HG02981 (cell line): ENCODE data around the gene ONECUT3.

Experiments used
- ATAC-seq: cut with Tn5 transposase; IDR thresholded peaks from one replicate; pipeline ENCODE4 v1.9.1; 2021; ENCODE audit warnings: mild to moderate bottlenecking, moderate library complexity; ENCODE audit not compliant: unreplicated experiment

The ONECUT3 gene

DNA sequence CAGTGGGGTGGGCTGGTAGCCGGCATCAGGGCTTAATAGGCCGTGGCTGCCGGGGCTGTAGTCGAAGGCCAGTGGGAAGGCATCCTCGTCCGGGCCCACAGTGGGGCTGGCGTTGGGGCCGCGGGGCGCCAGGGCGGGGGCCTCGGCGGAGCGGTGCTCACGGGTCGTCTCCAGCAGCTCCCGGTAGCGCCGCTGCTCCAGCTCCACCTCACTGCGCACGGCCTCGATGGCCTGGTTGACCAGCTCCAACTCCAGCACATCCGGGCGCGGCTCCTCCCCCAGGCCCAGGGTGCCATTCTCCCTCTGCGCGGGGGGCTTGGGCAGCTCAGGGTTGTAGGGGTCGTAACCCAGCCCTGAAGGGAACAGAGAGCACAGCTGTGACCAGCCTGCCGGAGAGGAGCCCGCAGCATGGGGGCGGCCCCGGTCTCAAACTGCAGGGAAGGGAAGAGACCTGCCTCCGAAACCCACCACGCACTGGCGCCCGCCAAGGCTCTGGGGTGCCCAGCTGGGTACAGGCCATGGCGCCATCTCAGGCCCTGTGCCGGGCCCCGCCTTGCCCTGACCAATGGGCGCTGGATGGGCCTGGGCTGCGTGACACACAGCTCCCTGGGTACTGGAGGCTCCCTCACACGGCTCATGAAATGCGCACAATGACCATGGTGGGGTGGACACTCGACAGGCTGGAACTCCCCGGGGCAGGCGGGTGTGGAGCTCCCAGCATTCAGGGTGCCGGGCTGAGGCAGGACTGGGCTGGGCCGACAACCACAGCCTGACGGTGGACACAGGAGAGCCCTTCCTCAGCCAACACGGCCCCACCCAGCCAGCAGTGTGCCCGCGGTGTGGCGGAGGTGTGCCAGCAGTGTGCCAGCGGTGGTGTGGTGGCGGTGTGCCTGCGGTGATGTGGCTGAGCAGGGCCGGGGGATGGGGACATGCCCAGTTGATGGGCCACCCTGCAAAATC lies 75.3 kb downstream of the ONECUT3 start:
- ATAC-seq: no peak

DNA sequence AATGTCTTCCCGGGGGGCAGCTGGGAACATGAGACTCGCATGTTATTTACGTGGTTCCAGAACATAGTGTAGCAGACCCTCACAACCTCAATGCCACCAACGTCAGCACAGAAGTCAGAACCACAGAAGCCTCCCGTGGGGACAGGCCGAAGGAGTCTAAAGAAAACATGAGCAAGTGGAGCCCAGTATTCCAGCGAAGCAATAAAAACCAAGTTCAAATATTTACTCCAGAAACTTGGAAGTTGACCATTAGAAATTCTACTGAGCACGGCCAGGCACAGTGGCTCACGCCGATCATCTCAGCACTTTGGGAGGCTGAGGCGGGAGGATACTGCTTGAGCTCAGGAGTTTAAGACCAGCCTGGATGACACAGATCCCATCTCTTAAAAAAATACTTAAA lies 76.7 kb downstream of the ONECUT3 start:
- no peak for ATAC-seq

DNA sequence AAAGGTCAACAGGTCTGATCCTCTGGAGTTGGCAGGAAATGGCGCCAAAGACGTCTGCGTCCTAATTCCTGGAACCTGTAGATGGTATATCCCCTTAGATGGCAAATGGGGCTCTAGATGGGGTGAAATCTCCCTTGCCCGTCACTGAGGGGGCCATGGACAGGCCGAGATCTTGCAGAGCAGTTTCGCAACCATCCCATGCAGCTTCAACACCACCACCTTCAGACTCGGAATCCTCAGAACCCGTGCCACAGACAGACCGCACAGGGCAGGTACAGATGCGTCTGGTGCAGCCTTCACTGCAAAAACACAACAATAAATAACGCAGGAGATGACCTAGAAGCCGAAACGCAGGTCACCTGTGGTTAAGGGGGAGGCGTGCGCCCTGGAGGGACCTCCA lies 77.3 kb downstream of the ONECUT3 start:
- ATAC-seq: no peak
